Measurements from ENCODE around the gene HFE.
"Not testable (repeated sequence)": the region's sequence is repeated elsewhere in the genome, so short reads cannot be mapped to it uniquely, and the experiment has no call there.

Gene HFE

GRCh38 chr6:26044140-26045064 is 42.8 kb upstream of the HFE start:
- Histone ChIP-seq H3K9me2 (replicated peaks; ENCODE audit: insufficient read depth, low read length) (no peaks in the 10 kb centered on the region), H3K4me2 (ENCODE audit: low read depth, low read length) (peak overlapping the region; percentile 87), H3K36me3 (replicated peaks; ENCODE audit: insufficient read depth, low read length) (no peaks in the 10 kb centered on the region), H3K27me3 (replicated peaks; ENCODE audit: insufficient read depth, low read length) (no peaks in the 10 kb centered on the region), H3F3A (ENCODE audit: insufficient read depth, low read length) (peaks cover 40% of the 10 kb centered on the region), H2AFZ (ENCODE audit: low read length) (peak overlapping the region; percentile 41), H3K79me2 (ENCODE audit: low read length) (no peaks in the 10 kb centered on the region), H3K27ac (ENCODE audit: low read length) (peak overlapping the region; percentile 88), H3K9ac (ENCODE audit: low read length) (peak overlapping the region; percentile 79), H3K4me1 (ENCODE audit: low read length) (peaks cover 17% of the 10 kb centered on the region), H4K20me1 (ENCODE audit: insufficient read depth, low read length) (no peaks in the 10 kb centered on the region), H3K4me3 (ENCODE audit: low read length) (peak overlapping the region; percentile 56), H3K9me3 (replicated peaks; ENCODE audit: insufficient read depth, low read length) (no peaks in the 10 kb centered on the region)
- TF ChIP-seq EZH2 (optimal IDR thresholded peaks at IDR 0.05; ENCODE audit: low read depth, low read length) (no peak), CTCF (IDR thresholded peaks at IDR 0.05; ENCODE audit: low read length) (no peak), EZH2phosphoT487 (IDR thresholded peaks at IDR 0.05; ENCODE audit: low read length) (no peak)
- DNase-seq = peak; percentile 64

- peaks cover 40% of the 10 kb centered on the region for H3F3A ChIP-seq (ENCODE audit: insufficient read depth, low read length)
- no peaks in the 10 kb centered on the region for H3K27me3 ChIP-seq (replicated peaks; ENCODE audit: insufficient read depth, low read length)
- peak overlapping the region; percentile 41 for H2AFZ ChIP-seq (ENCODE audit: low read length)
- H3K4me2 ChIP-seq (ENCODE audit: low read depth, low read length) = peak overlapping the region; percentile 87
- peaks cover 17% of the 10 kb centered on the region for H3K4me1 ChIP-seq (ENCODE audit: low read length)
- DNase-seq = peak; percentile 94
- no peaks in the 10 kb centered on the region for H3K9me3 ChIP-seq (replicated peaks; ENCODE audit: insufficient read depth, low read length)
- no peaks in the 10 kb centered on the region for H4K20me1 ChIP-seq (ENCODE audit: insufficient read depth, low read length)
- peak overlapping the region; percentile 79 for H3K9ac ChIP-seq (ENCODE audit: low read length)
- H3K27ac ChIP-seq (ENCODE audit: low read length) = peak overlapping the region; percentile 88
- H3K9me2 ChIP-seq (replicated peaks; ENCODE audit: insufficient read depth, low read length) = no peaks in the 10 kb centered on the region
- TF ChIP-seq CTCF (IDR thresholded peaks at IDR 0.05; ENCODE audit: low read length) (peak; percentile 41), EZH2 (optimal IDR thresholded peaks at IDR 0.05; ENCODE audit: low read depth, low read length) (no peak), EZH2phosphoT487 (IDR thresholded peaks at IDR 0.05; ENCODE audit: low read length) (no peak)
- no peaks in the 10 kb centered on the region for H3K79me2 ChIP-seq (ENCODE audit: low read length)
- no peaks in the 10 kb centered on the region for H3K36me3 ChIP-seq (replicated peaks; ENCODE audit: insufficient read depth, low read length)
- H3K4me3 ChIP-seq (ENCODE audit: low read length) = peak overlapping the region; percentile 56
These were observed 41.9 kb upstream of the HFE start for GRCh38 chr6:26045065-26045927.

- no peaks in the 10 kb centered on the region for H3K9me3 ChIP-seq (replicated peaks; ENCODE audit: insufficient read depth, low read length)
- H3F3A ChIP-seq (ENCODE audit: insufficient read depth, low read length) = peaks cover 40% of the 10 kb centered on the region
- peak overlapping the region; percentile 87 for H3K4me2 ChIP-seq (ENCODE audit: low read depth, low read length)
- no peaks in the 10 kb centered on the region for H3K79me2 ChIP-seq (ENCODE audit: low read length)
- H2AFZ ChIP-seq (ENCODE audit: low read length) = no peak overlapping the region
- no peaks in the 10 kb centered on the region for H3K9me2 ChIP-seq (replicated peaks; ENCODE audit: insufficient read depth, low read length)
- peak overlapping the region; percentile 68 for H3K9ac ChIP-seq (ENCODE audit: low read length)
- peak overlapping the region; percentile 56 for H3K4me3 ChIP-seq (ENCODE audit: low read length)
- peaks cover 17% of the 10 kb centered on the region for H3K4me1 ChIP-seq (ENCODE audit: low read length)
- no peaks in the 10 kb centered on the region for H3K27me3 ChIP-seq (replicated peaks; ENCODE audit: insufficient read depth, low read length)
- H3K36me3 ChIP-seq (replicated peaks; ENCODE audit: insufficient read depth, low read length) = no peaks in the 10 kb centered on the region
- H3K27ac ChIP-seq (ENCODE audit: low read length) = peak overlapping the region; percentile 88
- no peaks in the 10 kb centered on the region for H4K20me1 ChIP-seq (ENCODE audit: insufficient read depth, low read length)
- DNase-seq = peak; percentile 76
- TF ChIP-seq CTCF (IDR thresholded peaks at IDR 0.05; ENCODE audit: low read length) (no peak), EZH2phosphoT487 (IDR thresholded peaks at IDR 0.05; ENCODE audit: low read length) (no peak), EZH2 (optimal IDR thresholded peaks at IDR 0.05; ENCODE audit: low read depth, low read length) (no peak)
These were observed 41.3 kb upstream of the HFE start for GRCh38 chr6:26045928-26046368.

- H3K27ac ChIP-seq (ENCODE audit: low read length); H3K9ac ChIP-seq (ENCODE audit: low read length): not testable (repeated sequence)
These were observed 39.9 kb upstream of the HFE start for GRCh38 chr6:26047329-26047728.

More at GRCh38 chr6:26047329-26047728, 39.9 kb upstream of the HFE start:
- H3K4me3 ChIP-seq (ENCODE audit: low read length); H3K27me3 ChIP-seq (replicated peaks; ENCODE audit: insufficient read depth, low read length); H4K20me1 ChIP-seq (ENCODE audit: insufficient read depth, low read length); H3K4me2 ChIP-seq (ENCODE audit: low read depth, low read length); H3K9me3 ChIP-seq (replicated peaks; ENCODE audit: insufficient read depth, low read length); H3K36me3 ChIP-seq (replicated peaks; ENCODE audit: insufficient read depth, low read length); H2AFZ ChIP-seq (ENCODE audit: low read length); DNase-seq; H3K9me2 ChIP-seq (replicated peaks; ENCODE audit: insufficient read depth, low read length); H3K79me2 ChIP-seq (ENCODE audit: low read length): not testable (repeated sequence)
- H3F3A ChIP-seq (ENCODE audit: insufficient read depth, low read length) = peaks cover 36% of the 10 kb centered on the region
- peaks cover 17% of the 10 kb centered on the region for H3K4me1 ChIP-seq (ENCODE audit: low read length)
